HEK293 (cell line): ENCODE data around the gene RALY.

Experiments
- CTCF ChIA-PET: fragments of 350-600 bp; formaldehyde crosslinking; extraction: SDS; loops from one replicate; lab custom pipeline; 2021; ENCODE audit warnings: antibody characterized with exemption; lab: Yijun Ruan, JAX
- POLR2A ChIA-PET: fragments of 300-600 bp; formaldehyde crosslinking; extraction: SDS; loops from one replicate; lab custom pipeline; 2020; ENCODE audit warnings: antibody characterized with exemption, inconsistent platforms; lab: Yijun Ruan, JAX
- H3K27ac ChIP-seq: fragments of 200-500 bp; sonication (Bioruptor generic); 2 replicates; pipeline ENCODE4 v1.5.1; 2014; ENCODE audit warnings: low read depth, low read length, control low read depth, inconsistent platforms; ENCODE audit errors: extremely low read depth
- H3K36me3 ChIP-seq, 2 experiments: fragments of 200-500 bp in 1 of 2; sonication (Bioruptor generic) in 1 of 2; 1 replicate in 1 of 2; 2 replicates in 1 of 2; pipeline ENCODE4 v1.5.1; 2014 to 2017; ENCODE audit warnings: inconsistent platforms in 2 of 2, low read length in 2 of 2; ENCODE audit not compliant: control insufficient read depth in 2 of 2, insufficient read depth in 1 of 2
- H3K4me1 ChIP-seq: fragments of 200-500 bp; sonication (Bioruptor generic); 2 replicates; pipeline ENCODE4 v1.5.1; 2014; ENCODE audit warnings: mild to moderate bottlenecking, low read length, inconsistent platforms; ENCODE audit not compliant: control insufficient read depth, insufficient read depth
- H3K4me3 ChIP-seq: 2 replicates; pipeline ENCODE4 v1.5.1; 2011; ENCODE audit warnings: low read depth, mild to moderate bottlenecking, control low read depth, low read length, moderate library complexity
- H3K9me3 ChIP-seq: fragments of 200-500 bp; sonication (Bioruptor generic); 2 replicates; pipeline ENCODE4 v1.5.1; 2014; ENCODE audit warnings: low read depth, low read length, inconsistent platforms; ENCODE audit not compliant: control insufficient read depth, insufficient read depth
- HOXD13 ChIP-seq: sonication (generic); formaldehyde crosslinking; IDR thresholded peaks from 2 replicates; pipeline ENCODE4 v1.8.0; 2022; ENCODE audit warnings: missing genetic modification reagents, borderline replicate concordance
- SCRT1 ChIP-seq: fragments of 450-650 bp; formaldehyde crosslinking; IDR thresholded peaks from 2 replicates; pipeline ENCODE4 v1.5.1; 2016; ENCODE audit warnings: missing biosample characterization, missing genetic modification characterization, borderline replicate concordance
- ZBTB17 ChIP-seq: fragments of 450-650 bp; formaldehyde crosslinking; IDR thresholded peaks from 2 replicates; pipeline ENCODE4 v1.5.1; 2016; ENCODE audit warnings: missing biosample characterization, missing genetic modification characterization
- ZBTB21 ChIP-seq: fragments of 450-650 bp; formaldehyde crosslinking; IDR thresholded peaks from 2 replicates; pipeline ENCODE4 v1.5.1; 2017; ENCODE audit warnings: missing biosample characterization, missing genetic modification characterization
- ZNF155 ChIP-seq: fragments of 450-650 bp; formaldehyde crosslinking; IDR thresholded peaks from 2 replicates; pipeline ENCODE4 v1.5.1; 2016; ENCODE audit warnings: missing biosample characterization, missing genetic modification characterization
- ZNF18 ChIP-seq: fragments of 450-650 bp; formaldehyde crosslinking; IDR thresholded peaks from 2 replicates; pipeline ENCODE4 v1.5.1; 2016; ENCODE audit warnings: missing biosample characterization, missing genetic modification characterization
- ZNF362 ChIP-seq: fragments of 450-650 bp; formaldehyde crosslinking; IDR thresholded peaks from 2 replicates; pipeline ENCODE4 v1.5.1; 2016; ENCODE audit warnings: missing biosample characterization, missing genetic modification characterization
- ZNF37A ChIP-seq: fragments of 450-650 bp; IDR thresholded peaks from 2 replicates; pipeline ENCODE4 v1.5.1; 2018; ENCODE audit warnings: missing biosample characterization, missing genetic modification characterization
- ZNF404 ChIP-seq: fragments of 450-650 bp; formaldehyde crosslinking; IDR thresholded peaks from 2 replicates; pipeline ENCODE4 v1.5.1; 2017; ENCODE audit warnings: missing biosample characterization, missing genetic modification characterization
- ZNF521 ChIP-seq: fragments of 450-650 bp; formaldehyde crosslinking; IDR thresholded peaks from 2 replicates; pipeline ENCODE4 v1.5.1; 2017; ENCODE audit warnings: missing biosample characterization, mild to moderate bottlenecking, missing genetic modification characterization
- ZNF660 ChIP-seq: fragments of 450-650 bp; IDR thresholded peaks from 2 replicates; pipeline ENCODE4 v1.5.1; 2018; ENCODE audit warnings: missing biosample characterization, mild to moderate bottlenecking, missing genetic modification characterization
- ZNF664 ChIP-seq: fragments of 450-650 bp; formaldehyde crosslinking; IDR thresholded peaks from 2 replicates; pipeline ENCODE4 v1.5.1; 2016; ENCODE audit warnings: missing biosample characterization, missing genetic modification characterization
- ZNF704 ChIP-seq: fragments of 450-650 bp; formaldehyde crosslinking; IDR thresholded peaks from 2 replicates; pipeline ENCODE4 v1.5.1; 2016; ENCODE audit warnings: missing biosample characterization, missing genetic modification characterization
- ZNF768 ChIP-seq: fragments of 450-650 bp; formaldehyde crosslinking; IDR thresholded peaks from 2 replicates; pipeline ENCODE4 v1.5.1; 2018; ENCODE audit warnings: missing biosample characterization, mild to moderate bottlenecking, missing genetic modification characterization
- ZNF777 ChIP-seq: fragments of 450-650 bp; formaldehyde crosslinking; IDR thresholded peaks from 2 replicates; pipeline ENCODE4 v1.5.1; 2017; ENCODE audit warnings: missing biosample characterization, missing genetic modification characterization, borderline replicate concordance
- ZSCAN23 ChIP-seq: fragments of 450-650 bp; formaldehyde crosslinking; IDR thresholded peaks from 2 replicates; pipeline ENCODE4 v1.5.1; 2016; ENCODE audit warnings: missing biosample characterization, missing genetic modification characterization
- TF ChIP-seq, protein P1 (sequence below): fragments of 450-650 bp; formaldehyde crosslinking; conservative IDR thresholded peaks from 2 replicates; pipeline ENCODE4 v1.5.1; 2016; ENCODE audit warnings: low read depth, missing biosample characterization, missing genetic modification characterization
- TF ChIP-seq, protein P2 (sequence below): fragments of 450-650 bp; formaldehyde crosslinking; IDR thresholded peaks from 2 replicates; pipeline ENCODE4 v1.5.1; 2016; ENCODE audit warnings: missing biosample characterization, missing genetic modification characterization
- TF ChIP-seq, protein P3 (sequence below): fragments of 450-650 bp; formaldehyde crosslinking; IDR thresholded peaks from 2 replicates; pipeline ENCODE4 v1.5.1; 2016; ENCODE audit warnings: missing biosample characterization, missing genetic modification characterization

The RALY gene

DNA sequence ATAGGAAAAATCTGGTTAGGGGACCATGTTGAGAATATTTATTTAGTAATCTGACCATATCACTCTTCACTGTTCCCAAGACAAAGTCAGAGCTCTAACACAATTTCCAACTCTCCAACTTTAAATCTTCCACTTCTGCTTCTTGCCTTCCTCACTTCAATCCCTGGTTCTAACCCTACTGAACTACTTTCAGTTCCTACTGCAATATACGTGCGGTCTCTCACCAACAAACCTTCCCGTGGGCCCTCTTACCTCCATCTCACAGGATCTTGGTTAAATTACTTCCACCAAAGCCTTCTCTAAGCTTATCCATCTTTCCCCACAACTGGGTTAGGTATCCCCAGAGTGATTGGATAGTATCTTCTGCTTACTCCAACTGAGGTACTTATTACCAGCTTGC, 110.3 kb downstream of the RALY start:
- no peak for TF ChIP-seq ZNF18 (tag by site-specific recombination)
- TF ChIP-seq ZNF664 (tag by site-specific recombination) = no peak
- no peak for TF ChIP-seq SCRT1 (tag by site-specific recombination)
- TF ChIP-seq ZBTB17 (tag by site-specific recombination) = no peak
- TF ChIP-seq ZNF704 (tag by site-specific recombination) = no peak
- TF ChIP-seq, protein P1, sequence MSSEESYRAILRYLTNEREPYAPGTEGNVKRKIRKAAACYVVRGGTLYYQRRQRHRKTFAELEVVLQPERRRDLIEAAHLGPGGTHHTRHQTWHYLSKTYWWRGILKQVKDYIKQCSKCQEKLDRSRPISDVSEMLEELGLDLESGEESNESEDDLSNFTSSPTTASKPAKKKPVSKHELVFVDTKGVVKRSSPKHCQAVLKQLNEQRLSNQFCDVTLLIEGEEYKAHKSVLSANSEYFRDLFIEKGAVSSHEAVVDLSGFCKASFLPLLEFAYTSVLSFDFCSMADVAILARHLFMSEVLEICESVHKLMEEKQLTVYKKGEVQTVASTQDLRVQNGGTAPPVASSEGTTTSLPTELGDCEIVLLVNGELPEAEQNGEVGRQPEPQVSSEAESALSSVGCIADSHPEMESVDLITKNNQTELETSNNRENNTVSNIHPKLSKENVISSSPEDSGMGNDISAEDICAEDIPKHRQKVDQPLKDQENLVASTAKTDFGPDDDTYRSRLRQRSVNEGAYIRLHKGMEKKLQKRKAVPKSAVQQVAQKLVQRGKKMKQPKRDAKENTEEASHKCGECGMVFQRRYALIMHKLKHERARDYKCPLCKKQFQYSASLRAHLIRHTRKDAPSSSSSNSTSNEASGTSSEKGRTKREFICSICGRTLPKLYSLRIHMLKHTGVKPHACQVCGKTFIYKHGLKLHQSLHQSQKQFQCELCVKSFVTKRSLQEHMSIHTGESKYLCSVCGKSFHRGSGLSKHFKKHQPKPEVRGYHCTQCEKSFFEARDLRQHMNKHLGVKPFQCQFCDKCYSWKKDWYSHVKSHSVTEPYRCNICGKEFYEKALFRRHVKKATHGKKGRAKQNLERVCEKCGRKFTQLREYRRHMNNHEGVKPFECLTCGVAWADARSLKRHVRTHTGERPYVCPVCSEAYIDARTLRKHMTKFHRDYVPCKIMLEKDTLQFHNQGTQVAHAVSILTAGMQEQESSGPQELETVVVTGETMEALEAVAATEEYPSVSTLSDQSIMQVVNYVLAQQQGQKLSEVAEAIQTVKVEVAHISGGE = no peak
- TF ChIP-seq ZBTB21 (tag by site-specific recombination) = no peak
- TF ChIP-seq, protein P2, sequence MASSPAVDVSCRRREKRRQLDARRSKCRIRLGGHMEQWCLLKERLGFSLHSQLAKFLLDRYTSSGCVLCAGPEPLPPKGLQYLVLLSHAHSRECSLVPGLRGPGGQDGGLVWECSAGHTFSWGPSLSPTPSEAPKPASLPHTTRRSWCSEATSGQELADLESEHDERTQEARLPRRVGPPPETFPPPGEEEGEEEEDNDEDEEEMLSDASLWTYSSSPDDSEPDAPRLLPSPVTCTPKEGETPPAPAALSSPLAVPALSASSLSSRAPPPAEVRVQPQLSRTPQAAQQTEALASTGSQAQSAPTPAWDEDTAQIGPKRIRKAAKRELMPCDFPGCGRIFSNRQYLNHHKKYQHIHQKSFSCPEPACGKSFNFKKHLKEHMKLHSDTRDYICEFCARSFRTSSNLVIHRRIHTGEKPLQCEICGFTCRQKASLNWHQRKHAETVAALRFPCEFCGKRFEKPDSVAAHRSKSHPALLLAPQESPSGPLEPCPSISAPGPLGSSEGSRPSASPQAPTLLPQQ = no peak
- no peak for TF ChIP-seq ZNF362 (tag by site-specific recombination)
- TF ChIP-seq ZNF660 = no peak
- TF ChIP-seq ZNF768 (tag by site-specific recombination) = no peak
- TF ChIP-seq, protein P3, sequence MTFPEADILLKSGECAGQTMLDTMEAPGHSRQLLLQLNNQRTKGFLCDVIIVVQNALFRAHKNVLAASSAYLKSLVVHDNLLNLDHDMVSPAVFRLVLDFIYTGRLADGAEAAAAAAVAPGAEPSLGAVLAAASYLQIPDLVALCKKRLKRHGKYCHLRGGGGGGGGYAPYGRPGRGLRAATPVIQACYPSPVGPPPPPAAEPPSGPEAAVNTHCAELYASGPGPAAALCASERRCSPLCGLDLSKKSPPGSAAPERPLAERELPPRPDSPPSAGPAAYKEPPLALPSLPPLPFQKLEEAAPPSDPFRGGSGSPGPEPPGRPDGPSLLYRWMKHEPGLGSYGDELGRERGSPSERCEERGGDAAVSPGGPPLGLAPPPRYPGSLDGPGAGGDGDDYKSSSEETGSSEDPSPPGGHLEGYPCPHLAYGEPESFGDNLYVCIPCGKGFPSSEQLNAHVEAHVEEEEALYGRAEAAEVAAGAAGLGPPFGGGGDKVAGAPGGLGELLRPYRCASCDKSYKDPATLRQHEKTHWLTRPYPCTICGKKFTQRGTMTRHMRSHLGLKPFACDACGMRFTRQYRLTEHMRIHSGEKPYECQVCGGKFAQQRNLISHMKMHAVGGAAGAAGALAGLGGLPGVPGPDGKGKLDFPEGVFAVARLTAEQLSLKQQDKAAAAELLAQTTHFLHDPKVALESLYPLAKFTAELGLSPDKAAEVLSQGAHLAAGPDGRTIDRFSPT = no peak
- TF ChIP-seq ZNF37A = no peak
- TF ChIP-seq ZSCAN23 (tag by site-specific recombination) = no peak
- no peak for TF ChIP-seq ZNF521 (tag by site-specific recombination)
- TF ChIP-seq ZNF155 (tag by site-specific recombination) = no peak
- TF ChIP-seq ZNF777 (tag by site-specific recombination) = no peak
- TF ChIP-seq ZNF404 (tag by site-specific recombination) = no peak
- TF ChIP-seq HOXD13 (CRISPR knock-in tag) = no peak
- TF ChIP-seq, all 188 proteins: peak for 0
- ChIA-PET POLR2A (interaction anchor here (5.5 kb wide), 1 partner anchor 8 kb away, joined by 31 read pairs; the partner anchor contains the start of gene EIF2S2), CTCF (interaction anchor here (0.6 to 1.4 kb wide), 2 partner anchors 25 to 267 kb away, joined by 3 to 4 read pairs; no protein-coding TSS in a partner anchor)
- H3K4me1 ChIP-seq = no peaks in the 10 kb centered on the region
- no peak overlapping the region for H3K4me3 ChIP-seq
- H3K9me3 ChIP-seq = no peaks in the 10 kb centered on the region
- H3K27ac ChIP-seq = no peak overlapping the region
- H3K36me3 ChIP-seq = peaks cover 45 to 92% of the 10 kb centered on the region in 2 experiments
